HG03064 (cell line): Measurements from ENCODE around the gene RRP36.

Experiments
- ATAC-seq: cut with Tn5 transposase; IDR thresholded peaks from one replicate; pipeline ENCODE4 v1.9.1; 2021; ENCODE audit warnings: low read depth; ENCODE audit not compliant: unreplicated experiment

Gene RRP36

DNA sequence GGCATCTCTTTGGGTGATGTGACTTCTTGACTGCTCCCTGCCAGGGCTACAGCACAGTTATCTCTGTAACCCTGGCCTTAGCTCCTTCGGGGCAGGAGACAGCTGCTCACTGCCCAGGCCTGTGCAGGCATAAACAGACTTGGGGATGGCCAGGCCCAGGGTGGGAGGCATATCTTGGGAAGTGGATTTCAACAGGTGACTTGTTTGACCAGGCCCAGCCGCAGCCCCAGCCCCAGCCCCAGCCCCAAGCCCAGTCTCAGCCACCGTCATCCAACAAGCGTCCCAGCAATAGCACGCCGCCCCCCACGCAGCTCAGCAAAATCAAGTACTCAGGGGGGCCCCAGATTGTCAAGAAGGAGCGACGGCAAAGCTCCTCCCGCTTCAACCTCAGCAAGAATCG is 15.2 kb upstream of the RRP36 start:
- no peak for ATAC-seq

GRCh38 chr6:43007126-43007525 is 14.3 kb upstream of the RRP36 start:
- ATAC-seq: no peak

- no peak for ATAC-seq
These were observed 12.3 kb upstream of the RRP36 start for GRCh38 chr6:43009124-43009523.

DNA sequence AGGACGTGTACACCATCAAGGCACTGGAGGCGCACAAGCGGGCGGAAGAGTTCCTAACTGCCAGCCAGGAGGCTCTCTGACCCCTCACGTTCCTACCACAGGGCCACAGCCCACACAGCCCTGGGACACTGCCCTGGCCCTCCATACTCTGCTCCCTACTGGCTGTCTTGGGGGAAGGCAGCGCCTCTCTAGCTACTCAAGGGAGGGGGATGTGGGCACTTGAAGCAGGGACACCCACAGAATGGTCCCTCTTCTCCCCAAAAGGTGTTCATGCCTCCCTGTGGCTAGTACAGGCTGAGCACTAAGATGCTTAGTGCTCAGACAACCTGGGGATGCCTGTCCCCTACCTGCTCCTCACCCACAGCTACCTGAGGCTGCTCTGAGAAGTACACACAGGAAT is 10.2 kb upstream of the RRP36 start:
- no peak for ATAC-seq

DNA sequence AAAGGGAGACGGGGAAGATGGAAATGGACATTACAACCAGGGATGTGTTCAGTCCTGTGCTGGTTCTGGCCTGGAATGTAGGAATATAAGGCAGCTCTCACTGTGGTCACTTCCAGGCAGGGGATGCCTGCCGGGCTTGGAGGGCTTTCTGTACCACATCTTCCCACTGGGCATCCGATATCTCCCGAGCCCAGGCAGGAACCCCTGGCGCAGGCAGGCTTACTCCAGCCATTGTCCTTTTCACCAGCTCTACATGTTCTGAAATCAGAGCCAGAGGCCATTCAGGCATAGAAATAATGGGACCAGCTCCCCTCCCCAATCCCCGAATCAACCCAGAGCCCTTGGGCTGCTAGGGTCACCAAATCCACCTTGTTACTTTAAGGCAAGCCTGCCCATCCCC is 9.1 kb upstream of the RRP36 start:
- no peak for ATAC-seq

DNA sequence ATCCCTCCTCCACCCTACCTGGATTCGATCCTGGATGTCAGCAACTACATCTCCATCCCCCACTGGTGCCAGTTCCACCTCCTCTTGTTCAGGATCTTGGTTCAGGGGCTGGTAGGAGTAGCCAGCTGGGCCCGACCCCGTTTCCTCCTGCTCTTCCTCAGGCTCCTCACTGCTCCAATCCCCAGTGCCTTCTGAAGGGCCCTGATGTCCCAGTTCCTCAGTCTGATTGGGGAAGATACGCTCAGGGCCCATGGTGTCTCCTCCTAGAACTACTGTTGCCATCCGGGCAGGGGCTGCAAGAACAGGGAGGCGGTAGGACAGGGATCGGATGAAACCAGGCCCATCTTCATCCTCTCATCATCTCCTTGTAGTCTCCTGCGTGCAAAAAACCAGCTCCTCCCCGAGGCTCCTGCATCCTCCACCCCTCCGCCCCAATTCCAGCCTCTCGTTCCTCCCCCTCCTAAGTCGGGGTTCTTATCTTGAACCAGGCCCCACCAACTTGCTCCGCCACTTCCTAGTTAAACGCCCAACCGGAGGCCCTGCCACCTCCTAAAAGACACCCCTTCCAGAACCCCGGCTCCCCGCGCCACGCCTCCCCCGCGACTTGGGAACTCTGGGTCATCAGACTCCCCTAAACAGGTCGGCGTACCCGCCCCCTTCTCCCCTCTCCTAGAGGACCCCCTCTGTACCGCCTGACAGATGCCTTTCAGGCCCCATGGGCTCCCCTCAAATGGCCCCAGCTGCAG is 8.2 kb upstream of the RRP36 start:
- ATAC-seq: no peak

GRCh38 chr6:43013843-43014433 is 7.5 kb upstream of the RRP36 start, which contains the start of the genes KLHDC3 and MEA1:
KLHDC3 (plus strand) TSS chr6:43014249; CDS start chr6:43017193, 2,944 bp downstream.
MEA1 (minus strand) TSS chr6:43013946; CDS start chr6:43013813, 133 bp downstream.
- ATAC-seq: peak; percentile 89

- ATAC-seq: no peak
These were observed 7.0 kb upstream of the RRP36 start for GRCh38 chr6:43014434-43014909.

DNA sequence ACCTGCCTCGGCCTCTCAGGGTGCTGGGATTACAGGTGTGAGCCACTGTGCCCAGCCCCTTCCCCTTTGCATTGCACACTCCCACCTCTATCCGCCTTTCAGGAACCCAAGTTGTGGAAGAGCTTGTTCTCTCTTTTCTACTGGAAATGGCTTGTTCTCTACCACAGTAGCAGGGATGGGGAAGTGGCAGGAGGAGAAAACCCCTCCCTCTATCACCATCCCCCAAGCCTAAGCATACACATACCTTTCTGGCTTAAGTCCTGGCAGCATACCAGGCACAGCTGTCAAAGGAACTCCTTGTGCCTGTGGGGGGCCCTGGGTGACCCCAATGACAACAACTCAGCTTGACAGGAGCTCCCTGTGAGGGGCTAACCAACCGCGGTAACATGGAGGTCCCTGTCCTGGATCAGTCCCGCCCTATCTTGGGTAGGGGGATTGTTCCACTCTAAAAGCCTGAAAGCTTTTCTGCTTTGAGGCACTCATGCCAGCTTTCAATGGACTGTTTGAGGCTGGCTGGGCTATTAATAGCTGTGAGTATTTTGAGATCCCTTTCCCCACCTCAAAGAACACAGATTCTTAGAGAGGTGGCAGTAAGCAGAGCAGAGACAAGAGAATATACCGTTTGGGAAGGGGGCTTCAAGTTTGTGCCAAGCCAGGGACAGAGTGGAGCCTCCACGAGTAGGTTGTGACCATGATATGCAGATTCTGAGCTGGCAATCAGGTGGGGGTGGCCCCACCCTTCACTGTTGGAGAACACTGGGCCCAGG is 5.1 kb upstream of the RRP36 start:
- ATAC-seq: no peak

DNA sequence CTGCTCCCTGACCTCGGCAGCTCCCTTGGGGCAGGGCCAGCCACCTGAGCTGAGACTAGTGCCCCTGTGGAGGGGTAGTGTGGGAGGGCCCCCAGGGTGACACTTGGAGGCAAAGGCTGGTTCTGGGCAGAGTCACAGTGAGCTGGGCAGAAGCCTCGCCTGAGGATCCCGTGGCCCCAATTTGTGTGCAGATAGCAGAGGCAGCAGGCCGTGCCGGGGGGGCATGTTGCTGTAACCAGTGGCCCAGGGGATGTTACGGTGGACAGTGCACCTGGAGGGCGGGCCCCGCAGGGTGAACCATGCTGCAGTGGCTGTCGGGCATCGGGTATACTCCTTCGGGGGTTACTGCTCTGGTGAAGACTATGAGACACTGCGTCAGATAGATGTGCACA is 4.5 kb upstream of the RRP36 start:
- ATAC-seq: no peak

DNA sequence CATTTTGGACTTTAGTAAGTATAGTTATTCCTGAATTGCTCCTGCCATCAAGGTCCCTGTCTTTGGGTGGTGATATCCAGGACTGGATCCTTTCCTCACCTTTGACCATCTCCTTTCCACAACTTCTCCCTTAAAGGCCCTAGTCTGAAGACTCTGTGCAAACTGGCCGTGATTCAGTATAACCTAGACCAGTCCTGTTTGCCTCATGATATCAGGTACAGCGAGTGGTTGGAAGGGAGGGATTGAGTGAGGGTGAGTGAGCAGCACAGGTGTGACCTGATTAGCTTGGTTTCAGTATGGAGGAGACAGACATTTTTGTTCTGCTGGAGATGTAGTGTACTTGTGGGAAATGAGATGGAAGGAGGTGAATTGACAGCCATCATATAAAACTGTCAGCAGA is 2.3 kb upstream of the RRP36 start:
- no peak for ATAC-seq

- no peak for ATAC-seq
These were observed 1.2 kb upstream of the RRP36 start for GRCh38 chr6:43020052-43020705.

GRCh38 chr6:43020847-43021246 is 576 bp upstream of the RRP36 start:
- no peak for ATAC-seq

DNA sequence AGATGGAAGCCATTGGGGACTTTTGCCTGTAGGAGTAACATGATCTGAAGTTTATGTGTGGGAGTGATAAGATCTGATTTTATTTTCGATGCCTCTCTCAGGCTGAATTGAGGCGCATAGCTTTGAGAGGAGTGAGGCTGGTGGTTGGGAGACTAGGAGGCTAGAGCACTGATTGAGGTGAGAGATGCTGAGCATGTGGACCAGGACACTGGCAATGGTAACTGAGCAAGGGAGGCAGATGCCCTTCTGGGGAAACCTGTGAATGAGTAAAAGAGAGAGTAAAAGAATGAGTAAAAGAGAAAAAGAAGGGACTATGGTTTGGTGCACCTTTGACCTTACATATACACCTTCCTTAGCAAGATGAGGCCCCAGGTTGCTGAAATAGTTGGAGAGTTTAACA is 3.0 kb downstream of the RRP36 start:
- ATAC-seq: no peak

GRCh38 chr6:43026365-43026764 is 4.9 kb downstream of the RRP36 start:
- ATAC-seq: no peak

GRCh38 chr6:43029120-43029519 is 7.7 kb downstream of the RRP36 start:
- no peak for ATAC-seq

GRCh38 chr6:43032326-43032725 is 10.9 kb downstream of the RRP36 start:
- ATAC-seq: no peak

GRCh38 chr6:43033496-43034189 is 12.2 kb downstream of the RRP36 start:
- no peak for ATAC-seq

DNA sequence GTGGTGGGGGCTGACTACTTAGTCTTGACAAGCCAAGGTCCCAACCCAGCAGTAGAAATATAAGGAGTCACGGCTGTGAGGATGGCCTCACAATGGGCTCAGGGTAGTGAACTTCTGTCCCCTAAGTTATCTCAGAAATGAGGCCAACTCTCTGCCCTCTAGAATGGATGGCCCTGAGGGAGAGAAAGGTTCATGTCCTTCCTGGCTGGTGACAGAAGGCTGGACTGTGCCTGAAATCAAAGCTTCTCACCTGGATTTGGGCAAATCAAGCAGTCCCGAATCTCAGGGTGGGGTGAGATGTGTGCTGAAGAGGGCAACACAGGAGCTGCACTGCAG is 12.7 kb downstream of the RRP36 start:
- no peak for ATAC-seq

GRCh38 chr6:43035495-43036194 is 14.2 kb downstream of the RRP36 start:
- ATAC-seq: no peak
